ENCODE results near the gene UBA1. TPM values are rescaled to one million over a fixed set of nuclear protein-coding genes. Genes with fewer than 3 reads are reported as not detected.

Gene UBA1
- total RNA-seq, 1 experiment from 2014 or later = 275 TPM

DNA sequence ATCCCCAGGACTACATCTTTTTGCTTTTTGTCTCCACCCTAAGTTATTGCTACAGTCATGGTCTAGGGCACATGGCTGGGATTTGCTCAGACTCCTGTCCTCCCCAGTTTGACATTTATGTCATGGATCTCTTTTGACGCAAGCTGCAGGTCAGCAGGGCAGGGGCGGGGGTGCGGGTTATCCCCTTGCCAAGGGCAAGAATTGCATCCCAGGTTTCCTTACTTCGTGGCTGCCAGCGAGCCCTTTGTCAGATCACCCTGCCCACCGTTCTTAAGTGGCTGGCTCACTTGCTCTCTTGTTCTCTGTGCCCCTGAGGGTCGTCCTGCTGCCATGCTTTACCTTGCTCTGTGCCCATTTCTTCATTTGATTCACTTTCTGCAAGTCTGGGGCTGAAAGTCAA lies 21.1 kb upstream of the UBA1 start:
- H3K79me2 ChIP-seq (ENCODE audit: insufficient read depth, low read length) = peaks cover 14% of the 10 kb centered on the region
- TF ChIP-seq, protein P1, sequence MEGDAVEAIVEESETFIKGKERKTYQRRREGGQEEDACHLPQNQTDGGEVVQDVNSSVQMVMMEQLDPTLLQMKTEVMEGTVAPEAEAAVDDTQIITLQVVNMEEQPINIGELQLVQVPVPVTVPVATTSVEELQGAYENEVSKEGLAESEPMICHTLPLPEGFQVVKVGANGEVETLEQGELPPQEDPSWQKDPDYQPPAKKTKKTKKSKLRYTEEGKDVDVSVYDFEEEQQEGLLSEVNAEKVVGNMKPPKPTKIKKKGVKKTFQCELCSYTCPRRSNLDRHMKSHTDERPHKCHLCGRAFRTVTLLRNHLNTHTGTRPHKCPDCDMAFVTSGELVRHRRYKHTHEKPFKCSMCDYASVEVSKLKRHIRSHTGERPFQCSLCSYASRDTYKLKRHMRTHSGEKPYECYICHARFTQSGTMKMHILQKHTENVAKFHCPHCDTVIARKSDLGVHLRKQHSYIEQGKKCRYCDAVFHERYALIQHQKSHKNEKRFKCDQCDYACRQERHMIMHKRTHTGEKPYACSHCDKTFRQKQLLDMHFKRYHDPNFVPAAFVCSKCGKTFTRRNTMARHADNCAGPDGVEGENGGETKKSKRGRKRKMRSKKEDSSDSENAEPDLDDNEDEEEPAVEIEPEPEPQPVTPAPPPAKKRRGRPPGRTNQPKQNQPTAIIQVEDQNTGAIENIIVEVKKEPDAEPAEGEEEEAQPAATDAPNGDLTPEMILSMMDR (IDR thresholded peaks at IDR 0.05 in 2 of 3, conservative IDR thresholded peaks at IDR 0.05 in 1 of 3; ENCODE audit: borderline replicate concordance in 1 of 3, insufficient read depth in 1 of 3, low read depth in 2 of 3, low read length in 2 of 3) = no peak
- TF ChIP-seq ZNF274 (IDR thresholded peaks at IDR 0.05; ENCODE audit: low read depth, low read length) (no peak), TCF7L2 (IDR thresholded peaks at IDR 0.05; ENCODE audit: borderline replicate concordance, extremely low read depth, insufficient read depth, insufficient read length) (no peak), SIN3A (IDR thresholded peaks at IDR 0.05; ENCODE audit: low read depth) (no peak), RAD21 (IDR thresholded peaks at IDR 0.05; ENCODE audit: low read depth) (no peak), POLR2A (IDR thresholded peaks at IDR 0.05; ENCODE audit: borderline replicate concordance, extremely low read depth, insufficient read depth, insufficient read length) (no peak), ELF1 (IDR thresholded peaks at IDR 0.05; ENCODE audit: borderline replicate concordance, low read depth) (no peak), EZH2 (IDR thresholded peaks at IDR 0.05) (no peak), EZH2phosphoT487 (IDR thresholded peaks at IDR 0.05; ENCODE audit: borderline replicate concordance) (no peak), POLR2AphosphoS5 (IDR thresholded peaks at IDR 0.05; ENCODE audit: low read depth, low read length) (no peak), SRF (IDR thresholded peaks at IDR 0.05; ENCODE audit: low read depth) (no peak)
- TF ChIP-seq, protein P2, sequence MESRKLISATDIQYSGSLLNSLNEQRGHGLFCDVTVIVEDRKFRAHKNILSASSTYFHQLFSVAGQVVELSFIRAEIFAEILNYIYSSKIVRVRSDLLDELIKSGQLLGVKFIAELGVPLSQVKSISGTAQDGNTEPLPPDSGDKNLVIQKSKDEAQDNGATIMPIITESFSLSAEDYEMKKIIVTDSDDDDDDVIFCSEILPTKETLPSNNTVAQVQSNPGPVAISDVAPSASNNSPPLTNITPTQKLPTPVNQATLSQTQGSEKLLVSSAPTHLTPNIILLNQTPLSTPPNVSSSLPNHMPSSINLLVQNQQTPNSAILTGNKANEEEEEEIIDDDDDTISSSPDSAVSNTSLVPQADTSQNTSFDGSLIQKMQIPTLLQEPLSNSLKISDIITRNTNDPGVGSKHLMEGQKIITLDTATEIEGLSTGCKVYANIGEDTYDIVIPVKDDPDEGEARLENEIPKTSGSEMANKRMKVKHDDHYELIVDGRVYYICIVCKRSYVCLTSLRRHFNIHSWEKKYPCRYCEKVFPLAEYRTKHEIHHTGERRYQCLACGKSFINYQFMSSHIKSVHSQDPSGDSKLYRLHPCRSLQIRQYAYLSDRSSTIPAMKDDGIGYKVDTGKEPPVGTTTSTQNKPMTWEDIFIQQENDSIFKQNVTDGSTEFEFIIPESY (IDR thresholded peaks at IDR 0.05; ENCODE audit: extremely low read depth, insufficient replicate concordance, low read length) = no peak
- TF ChIP-seq, protein P3, sequence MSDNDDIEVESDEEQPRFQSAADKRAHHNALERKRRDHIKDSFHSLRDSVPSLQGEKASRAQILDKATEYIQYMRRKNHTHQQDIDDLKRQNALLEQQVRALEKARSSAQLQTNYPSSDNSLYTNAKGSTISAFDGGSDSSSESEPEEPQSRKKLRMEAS (IDR thresholded peaks at IDR 0.05) = no peak
- H3K4me1 ChIP-seq (ENCODE audit: control insufficient read depth in 1 of 2, insufficient read depth in 2 of 2, low read length in 2 of 2) = no peaks in the 10 kb centered on the region
- no peak overlapping the region for H3K4me3 ChIP-seq (replicated peaks in 1 of 2; ENCODE audit: low read depth in 1 of 2, low read length in 2 of 2)
- no peaks in the 10 kb centered on the region for H3K9me2 ChIP-seq (ENCODE audit: insufficient read depth)
- no peak overlapping the region for H3K9ac ChIP-seq (ENCODE audit: low read length)
- H3K9me3 ChIP-seq (ENCODE audit: control insufficient read depth in 1 of 2, insufficient read depth in 1 of 2, low read depth in 1 of 2, low read length in 2 of 2) = no peaks in the 10 kb centered on the region
- ATAC-seq (no peak), DNase-seq (ENCODE audit: low read depth, low spot score) (no peak)
- CTCF ChIA-PET = no interaction called here
- no peaks in the 10 kb centered on the region for H4K20me1 ChIP-seq (ENCODE audit: insufficient read depth)
- no peak overlapping the region for H3K4me2 ChIP-seq (ENCODE audit: low read length)
- H2AFZ ChIP-seq (ENCODE audit: low read depth, low read length, poor library complexity, severe bottlenecking) = no peak overlapping the region
- RAD21 ChIA-PET (ENCODE audit: low non-redundant PET in 1 of 2, low total read pairs in 2 of 2, uncharacterized antibody in 2 of 2, unreplicated experiment in 2 of 2) = no interaction called here
- no TSS peak for BruUV-seq (replicated peaks)
- intact Hi-C loops (cut with micrococcal nuclease) = no loop called here
- H3K27ac ChIP-seq (ENCODE audit: low read depth, low read length) = no peak overlapping the region
- POLR2A ChIA-PET = no interaction called here
- H3K36me3 ChIP-seq (ENCODE audit: control insufficient read depth in 1 of 2, insufficient read depth in 2 of 2, low read length in 2 of 2) = no peaks in the 10 kb centered on the region
- no peaks in the 10 kb centered on the region for H3K27me3 ChIP-seq (ENCODE audit: insufficient read depth, low read length)
